ENCODE results near the gene NEURL1B.

NEURL1B gene

GRCh38 chr5:172644266-172644665, 3.2 kb downstream of the NEURL1B start:
- DNase-seq (ENCODE audit: low read depth), result no peak

GRCh38 chr5:172644711-172645110, 3.6 kb downstream of the NEURL1B start:
- no peak for DNase-seq (ENCODE audit: low read depth)
- in situ Hi-C loops (cut with HindIII; ENCODE audit: low sequenced_read_pairs), result loop anchor here (5.0 kb wide), 1 partner anchor 38 kb away; no protein-coding TSS in a partner anchor
- no peak overlapping the region for H3K4me3 ChIP-seq (ENCODE audit: low read depth, low read length)
- no peak for TF ChIP-seq CTCF (IDR thresholded peaks at IDR 0.05; ENCODE audit: low read depth, low read length, missing control alignments)

More at GRCh38 chr5:172644266-172644665, 3.2 kb downstream of the NEURL1B start:
- no peak for TF ChIP-seq CTCF (IDR thresholded peaks at IDR 0.05; ENCODE audit: low read depth, low read length, missing control alignments)
- in situ Hi-C loops (cut with HindIII; ENCODE audit: low sequenced_read_pairs), result loop anchor here (5.0 kb wide), 1 partner anchor 38 kb away; no protein-coding TSS in a partner anchor
- H3K4me3 ChIP-seq (ENCODE audit: low read depth, low read length), result no peak overlapping the region

- no peak for DNase-seq (ENCODE audit: low read depth)
- no peak for TF ChIP-seq CTCF (IDR thresholded peaks at IDR 0.05; ENCODE audit: low read depth, low read length, missing control alignments)
- in situ Hi-C loops (cut with HindIII; ENCODE audit: low sequenced_read_pairs), result no loop called here
- H3K4me3 ChIP-seq (ENCODE audit: low read depth, low read length), result no peak overlapping the region
Observed at GRCh38 chr5:172645271-172646055, 4.4 kb downstream of the NEURL1B start.

- TF ChIP-seq CTCF (IDR thresholded peaks at IDR 0.05; ENCODE audit: low read depth, low read length, missing control alignments), result peak; percentile 38
- in situ Hi-C loops (cut with HindIII; ENCODE audit: low sequenced_read_pairs), result no loop called here
- no peak for DNase-seq (ENCODE audit: low read depth)
- no peak overlapping the region for H3K4me3 ChIP-seq (ENCODE audit: low read depth, low read length)
Observed at GRCh38 chr5:172646716-172647285, 5.7 kb downstream of the NEURL1B start.

GRCh38 chr5:172647352-172648012, 6.4 kb downstream of the NEURL1B start:
- DNase-seq (ENCODE audit: low read depth), result no peak
- H3K4me3 ChIP-seq (ENCODE audit: low read depth, low read length), result no peak overlapping the region
- in situ Hi-C loops (cut with HindIII; ENCODE audit: low sequenced_read_pairs), result no loop called here
- TF ChIP-seq CTCF (IDR thresholded peaks at IDR 0.05; ENCODE audit: low read depth, low read length, missing control alignments), result no peak

- in situ Hi-C loops (cut with HindIII; ENCODE audit: low sequenced_read_pairs), result no loop called here
- no peak overlapping the region for H3K4me3 ChIP-seq (ENCODE audit: low read depth, low read length)
Observed at GRCh38 chr5:172648013-172648381, 6.9 kb downstream of the NEURL1B start.

More at GRCh38 chr5:172648013-172648381, 6.9 kb downstream of the NEURL1B start:
- DNase-seq (ENCODE audit: low read depth), result no peak
- no peak for TF ChIP-seq CTCF (IDR thresholded peaks at IDR 0.05; ENCODE audit: low read depth, low read length, missing control alignments)
